A549 (cell line): ENCODE results near the gene RPL28. TPM values are rescaled to one million over a fixed set of nuclear protein-coding genes. Genes with fewer than 3 reads are reported as not detected.

Experiments used
- ATAC-seq, 2 experiments: fragments of 200-7000 bp in 1 of 2; fragments of >200 bp in 1 of 2; cut with Nextera tagmentation in 1 of 2; cut with Tn5 transposase in 1 of 2; 3 replicates each; pipeline versions ENCODE4 v1.8.0 to v1.9.1; 2018 to 2020; ENCODE audit warnings: mild to moderate bottlenecking in 1 of 2, moderate library complexity in 1 of 2
- CTCF ChIA-PET: fragments of 300-600 bp; sonication (Branson Sonifier 250); formaldehyde crosslinking; extraction: SDS; loops from one replicate; lab custom pipeline; 2021; ENCODE audit warnings: antibody characterized with exemption, inconsistent platforms; lab: Yijun Ruan, JAX
- POLR2A ChIA-PET: fragments of 350-600 bp; formaldehyde crosslinking; extraction: SDS; loops from one replicate; lab custom pipeline; 2021; ENCODE audit warnings: antibody characterized with exemption, inconsistent platforms; lab: Yijun Ruan, JAX
- DNase-seq, 2 experiments: peaks; one replicate each; pipeline versions ENCODE4 v3.0.0 to v3.0.0-alpha.2; 2011 to 2016; ENCODE audit warnings: low read depth in 1 of 2, low spot score in 1 of 2
- FAIRE-seq: peaks from 2 replicates; lab custom pipeline; 2011; peaks lifted over from hg19 to GRCh38; lab: Jason Lieb, UNC
- H3K27ac ChIP-seq, 2 experiments: fragments of >200 bp; sonication (Bioruptor Twin); formaldehyde crosslinking; 3 replicates each; pipeline ENCODE4 v1.5.1; 2016 to 2017
- H3K4me1 ChIP-seq: fragments of >200 bp; sonication (Bioruptor Twin); formaldehyde crosslinking; 3 replicates; pipeline ENCODE4 v1.6.1; 2016
- H3K4me2 ChIP-seq: fragments of >200 bp; sonication (Bioruptor Twin); formaldehyde crosslinking; 3 replicates; pipeline ENCODE4 v1.6.1; 2016
- H3K4me3 ChIP-seq: fragments of >200 bp; sonication (Bioruptor Twin); formaldehyde crosslinking; 3 replicates; pipeline ENCODE4 v1.5.1; 2016
- H3K9me3 ChIP-seq: fragments of >200 bp; sonication (Bioruptor Twin); formaldehyde crosslinking; 3 replicates; pipeline ENCODE4 v1.6.1; 2016
- ATOH8 ChIP-seq: fragments of 250-450 bp; sonication (Bioruptor Pico); IDR thresholded peaks from 2 replicates; pipeline ENCODE4 v1.5.0; 2020; ENCODE audit warnings: low read depth, mild to moderate bottlenecking, moderate library complexity
- BHLHE40 ChIP-seq: IDR thresholded peaks from 2 replicates; pipeline ENCODE4 v1.6.1; 2012; ENCODE audit warnings: low read depth, low read length, inconsistent platforms
- CBX2 ChIP-seq: fragments of 200-600 bp; sonication (generic); IDR thresholded peaks from 2 replicates; pipeline ENCODE4 v1.6.1; 2016; ENCODE audit warnings: low read depth, mild to moderate bottlenecking, borderline replicate concordance
- CBX8 ChIP-seq: fragments of 200-600 bp; sonication (generic); IDR thresholded peaks from 2 replicates; pipeline ENCODE4 v1.6.1; 2016
- CEBPB ChIP-seq, 2 experiments: fragments of >200 bp in 1 of 2; sonication (Bioruptor Twin) in 1 of 2; formaldehyde crosslinking in 1 of 2; IDR thresholded peaks; 2 replicates each; pipeline ENCODE4 v1.6.1; 2012 to 2016
- CHD2 ChIP-seq: fragments of 150-350 bp; IDR thresholded peaks from 2 replicates; pipeline ENCODE4 v1.6.1; 2014; ENCODE audit warnings: low read length; ENCODE audit not compliant: partially characterized antibody
- EHF ChIP-seq: fragments of 250-450 bp; sonication (Bioruptor Pico); IDR thresholded peaks from 2 replicates; pipeline ENCODE4 v1.5.0; 2020; ENCODE audit warnings: mild to moderate bottlenecking
- FOSB ChIP-seq: fragments of 250-450 bp; sonication (Bioruptor Pico); IDR thresholded peaks from 2 replicates; pipeline ENCODE4 v1.5.0; 2020; ENCODE audit warnings: mild to moderate bottlenecking, moderate library complexity
- FOSL2 ChIP-seq, 2 experiments: fragments of 450-650 bp in 1 of 2; fragments of >200 bp in 1 of 2; sonication (Bioruptor Twin) in 1 of 2; formaldehyde crosslinking; IDR thresholded peaks; 2 replicates each; pipeline versions ENCODE4 v1.5.0 to v1.6.1; 2016 to 2020; ENCODE audit warnings: mild to moderate bottlenecking in 1 of 2, moderate library complexity in 1 of 2
- FOXS1 ChIP-seq: fragments of 250-450 bp; sonication (Bioruptor Pico); IDR thresholded peaks from 2 replicates; pipeline ENCODE4 v1.5.0; 2020; ENCODE audit warnings: mild to moderate bottlenecking, moderate library complexity
- GATA3 ChIP-seq: IDR thresholded peaks from 2 replicates; pipeline ENCODE4 v1.6.1; 2012; ENCODE audit warnings: borderline replicate concordance
- HDAC2 ChIP-seq: fragments of 200-600 bp; sonication (generic); IDR thresholded peaks from 2 replicates; pipeline ENCODE4 v1.6.1; 2016
- HES2 ChIP-seq: fragments of >200 bp; sonication (Bioruptor Twin); formaldehyde crosslinking; IDR thresholded peaks from 2 replicates; pipeline ENCODE4 v1.6.1; 2016
- HEYL ChIP-seq: fragments of 250-450 bp; sonication (Bioruptor Pico); IDR thresholded peaks from 2 replicates; pipeline ENCODE4 v1.8.0; 2021; ENCODE audit warnings: mild to moderate bottlenecking, moderate library complexity
- HOXA7 ChIP-seq: fragments of 250-450 bp; sonication (Bioruptor Pico); IDR thresholded peaks from 2 replicates; pipeline ENCODE4 v1.5.0; 2020; ENCODE audit warnings: mild to moderate bottlenecking, moderate library complexity
- JUNB ChIP-seq: fragments of >200 bp; sonication (Bioruptor Twin); formaldehyde crosslinking; IDR thresholded peaks from 2 replicates; pipeline ENCODE4 v1.6.1; 2016
- KDM1A ChIP-seq: fragments of 200-600 bp; sonication (generic); IDR thresholded peaks from 2 replicates; pipeline ENCODE4 v1.6.1; 2016; ENCODE audit warnings: low read depth, mild to moderate bottlenecking
- KDM5A ChIP-seq: fragments of 200-600 bp; sonication (generic); IDR thresholded peaks from 2 replicates; pipeline ENCODE4 v1.6.1; 2016; ENCODE audit warnings: antibody characterized with exemption, mild to moderate bottlenecking
- MAZ ChIP-seq: fragments of 150-350 bp; IDR thresholded peaks from 2 replicates; pipeline ENCODE4 v1.6.1; 2014; ENCODE audit warnings: antibody characterized with exemption, low read depth, low read length, borderline replicate concordance
- NFE2L2 ChIP-seq: fragments of 150-350 bp; conservative IDR thresholded peaks from 2 replicates; pipeline ENCODE4 v1.6.1; 2014; ENCODE audit warnings: low read length
- NR3C1 ChIP-seq: fragments of >200 bp; sonication (Bioruptor Twin); formaldehyde crosslinking; IDR thresholded peaks from 3 replicates; pipeline ENCODE4 v1.6.1; 2017
- PBX3 ChIP-seq: IDR thresholded peaks from 2 replicates; pipeline ENCODE4 v1.6.1; 2012
- PHF8 ChIP-seq: fragments of 200-600 bp; sonication (generic); IDR thresholded peaks from 2 replicates; pipeline ENCODE4 v1.6.1; 2016; ENCODE audit warnings: low read depth, mild to moderate bottlenecking, antibody characterized with exemption, moderate library complexity, borderline replicate concordance
- RAD21 ChIP-seq, 2 experiments: fragments of >200 bp in 1 of 2; sonication (Bioruptor Twin) in 1 of 2; formaldehyde crosslinking in 1 of 2; IDR thresholded peaks in 1 of 2; conservative IDR thresholded peaks in 1 of 2; 2 replicates in 1 of 2; 3 replicates in 1 of 2; pipeline ENCODE4 v1.6.1; 2012 to 2018; ENCODE audit warnings: inconsistent platforms in 1 of 2
- RCOR1 ChIP-seq: fragments of 150-350 bp; IDR thresholded peaks from 2 replicates; pipeline ENCODE4 v1.6.1; 2014; ENCODE audit warnings: antibody characterized with exemption, low read length, low read depth
- REST ChIP-seq: fragments of 200-600 bp; sonication (generic); IDR thresholded peaks from 2 replicates; pipeline ENCODE4 v1.6.1; 2016; ENCODE audit warnings: antibody characterized with exemption, mild to moderate bottlenecking, moderate library complexity
- RFX5 ChIP-seq: fragments of 450-650 bp; IDR thresholded peaks from 2 replicates; pipeline ENCODE4 v1.7.1; 2014; ENCODE audit warnings: antibody characterized with exemption, mild to moderate bottlenecking, moderate library complexity
- SMC3 ChIP-seq: fragments of >200 bp; sonication (Bioruptor Twin); formaldehyde crosslinking; IDR thresholded peaks from 3 replicates; pipeline ENCODE4 v1.6.1; 2018; ENCODE audit warnings: inconsistent platforms
- TP53 ChIP-seq: fragments of 250-450 bp; sonication (Bioruptor Pico); IDR thresholded peaks from 2 replicates; pipeline ENCODE4 v1.5.0; 2021; ENCODE audit warnings: mild to moderate bottlenecking, moderate library complexity
- ZC3H11A ChIP-seq: fragments of 450-650 bp; IDR thresholded peaks from 2 replicates; pipeline ENCODE4 v1.6.1; 2014; ENCODE audit warnings: antibody characterized with exemption, mild to moderate bottlenecking
- ZFP36 ChIP-seq: fragments of 450-650 bp; IDR thresholded peaks from 2 replicates; pipeline ENCODE4 v1.6.1; 2014; ENCODE audit warnings: borderline replicate concordance; ENCODE audit not compliant: partially characterized antibody
- WGBS: methylation state at CpG from one replicate; pipeline ENCODE4 v1.1.6; 2017; ENCODE audit errors: missing lambda C conversion rate; 5-methylcytosine and 5-hydroxymethylcytosine counted together
- polyA plus RNA-seq, 4 experiments: library from polyadenylated mRNA; depleted of rRNA in 3 of 4; stranded (reverse); fragments of >200 nt; fragmentation: RNase III in 1 of 4; extraction: RNeasy Plus Mini Kit Qiagen cat#74134 plus additional on column Dnase treatment in 1 of 4; gene quantifications; 2 replicates in 3 of 4; 3 replicates in 1 of 4; pipeline ENCODE4 v1.2.3, GENCODE V29; 2011 to 2017
- TF ChIP-seq, protein P1 (sequence below): fragments of 250-450 bp; sonication (Bioruptor Pico); IDR thresholded peaks from 2 replicates; pipeline ENCODE4 v1.5.0; 2021; ENCODE audit warnings: mild to moderate bottlenecking, moderate library complexity, borderline replicate concordance

Gene RPL28
- polyA plus RNA-seq, 2 of the 4 experiments (the other 2 are of a cell fraction), result 329 to 2,037 TPM

- ATAC-seq, result peak; percentile 7 to 21
- 56% methylated on average over 6 of the region's 9 CpGs for WGBS
- no peaks in the 10 kb centered on the region for H3K9me3 ChIP-seq
- TF ChIP-seq NFE2L2, result no peak
- 0 out of 2 replicates have a peak, but pooled peaks have one; percentile 34 for TF ChIP-seq TP53 (CRISPR knock-in tag)
- TF ChIP-seq PBX3, result peak; percentile 10; the same call in 1 of the 2 replicates
- no peak for TF ChIP-seq RCOR1
- no peak for TF ChIP-seq REST
- TF ChIP-seq ZFP36, result no peak
- no peak for TF ChIP-seq JUNB
- no peak for TF ChIP-seq HDAC2
- no peak for TF ChIP-seq NR3C1
- no peak for TF ChIP-seq FOSB (CRISPR knock-in tag)
- TF ChIP-seq PHF8, result no peak
- no peak for TF ChIP-seq ZC3H11A
- no peak for TF ChIP-seq CBX8
- TF ChIP-seq, protein P1, sequence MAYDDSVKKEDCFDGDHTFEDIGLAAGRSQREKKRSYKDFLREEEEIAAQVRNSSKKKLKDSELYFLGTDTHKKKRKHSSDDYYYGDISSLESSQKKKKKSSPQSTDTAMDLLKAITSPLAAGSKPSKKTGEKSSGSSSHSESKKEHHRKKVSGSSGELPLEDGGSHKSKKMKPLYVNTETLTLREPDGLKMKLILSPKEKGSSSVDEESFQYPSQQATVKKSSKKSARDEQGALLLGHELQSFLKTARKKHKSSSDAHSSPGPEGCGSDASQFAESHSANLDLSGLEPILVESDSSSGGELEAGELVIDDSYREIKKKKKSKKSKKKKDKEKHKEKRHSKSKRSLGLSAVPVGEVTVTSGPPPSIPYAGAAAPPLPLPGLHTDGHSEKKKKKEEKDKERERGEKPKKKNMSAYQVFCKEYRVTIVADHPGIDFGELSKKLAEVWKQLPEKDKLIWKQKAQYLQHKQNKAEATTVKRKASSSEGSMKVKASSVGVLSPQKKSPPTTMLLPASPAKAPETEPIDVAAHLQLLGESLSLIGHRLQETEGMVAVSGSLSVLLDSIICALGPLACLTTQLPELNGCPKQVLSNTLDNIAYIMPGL (CRISPR knock-in tag), result no peak
- TF ChIP-seq KDM1A, result no peak
- TF ChIP-seq RAD21 (conservative IDR thresholded peaks at IDR 0.05 in 1 of 2, IDR thresholded peaks at IDR 0.05 in 1 of 2), result no peak
- 0 out of 2 replicates have a peak, but pooled peaks have one; percentile 4 for TF ChIP-seq MAZ
- TF ChIP-seq HOXA7 (CRISPR knock-in tag), result 0 out of 2 replicates have a peak, but pooled peaks have one; percentile 19
- no peak for TF ChIP-seq RFX5
- TF ChIP-seq ATOH8 (CRISPR knock-in tag), result no peak
- TF ChIP-seq CHD2, result no peak
- TF ChIP-seq FOXS1 (CRISPR knock-in tag), result no peak
- TF ChIP-seq HEYL (CRISPR knock-in tag), result no peak
- no peak for TF ChIP-seq CBX2
- TF ChIP-seq HES2, result no peak
- no peak for TF ChIP-seq EHF (CRISPR knock-in tag)
- TF ChIP-seq FOSL2 (IDR thresholded peaks at IDR 0.05), result no peak
- TF ChIP-seq FOSL2 (CRISPR knock-in tag; IDR thresholded peaks at IDR 0.05), result no peak
- no peak for TF ChIP-seq SMC3
- no peak for TF ChIP-seq GATA3
- no peak for TF ChIP-seq KDM5A
- no peak for TF ChIP-seq CEBPB (IDR thresholded peaks at IDR 0.05)
- TF ChIP-seq BHLHE40, result no peak
These were observed 12.3 kb upstream of the RPL28 start for GRCh38 chr19:55373306-55373992.

More at GRCh38 chr19:55373306-55373992, 12.3 kb upstream of the RPL28 start:
- peak overlapping the region; percentile 65 for H3K4me2 ChIP-seq
- no peak for FAIRE-seq
- POLR2A ChIA-PET, result interaction anchor here (1.0 to 2.5 kb wide), 7 partner anchors 9 to 226 kb away, joined by 3 to 11 read pairs (median 5); partner anchors contain the start of genes FIZ1, GARIN5B, KMT5C and TMEM238
- DNase-seq, result peak in 1 of 2 experiments; percentile 87
- peak overlapping the region; percentile 91 to 96 for H3K27ac ChIP-seq
- H3K4me3 ChIP-seq, result 0 out of 3 replicates have a peak overlapping the region, but pooled peaks have one; percentile 5
- peaks cover 80% of the 10 kb centered on the region for H3K4me1 ChIP-seq
- CTCF ChIA-PET, result interaction anchor here (0.7 to 2.6 kb wide), 5 partner anchors 11 to 131 kb away, joined by 4 to 20 read pairs (median 6); partner anchors contain the start of gene TMEM238
